Measurements from ENCODE around the gene MAOB.

DNA sequence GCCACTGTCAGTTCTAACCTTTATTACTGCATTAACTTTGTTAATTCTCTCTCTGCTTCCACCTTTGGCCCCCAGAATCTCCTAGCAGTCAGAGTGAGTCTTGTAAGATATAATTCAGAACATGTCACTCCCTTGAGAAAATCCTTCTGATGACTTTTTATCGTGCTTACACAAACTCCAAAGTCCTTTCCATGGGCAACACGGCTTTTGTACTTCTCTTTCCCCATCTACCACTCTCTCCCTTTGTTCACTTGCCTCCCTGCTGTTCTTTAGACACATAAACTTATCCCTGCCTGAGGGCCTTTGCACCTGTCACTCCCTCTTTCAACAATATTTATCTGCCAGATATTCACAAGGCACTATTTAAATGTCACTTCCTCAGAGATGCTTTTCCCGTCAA, 64.8 kb downstream of the MAOB start:
- TF ChIP-seq POLR2AphosphoS5 (IDR thresholded peaks at IDR 0.05; ENCODE audit: low read depth, low read length) (no peak), POLR2A (IDR thresholded peaks at IDR 0.05; ENCODE audit: low read depth, low read length) (no peak), TAF1 (IDR thresholded peaks at IDR 0.05; ENCODE audit: borderline replicate concordance, low read depth, low read length) (no peak)

Data from GM12892 (cell line).